ENCODE results near the gene HS3ST3B1.

Gene HS3ST3B1

DNA sequence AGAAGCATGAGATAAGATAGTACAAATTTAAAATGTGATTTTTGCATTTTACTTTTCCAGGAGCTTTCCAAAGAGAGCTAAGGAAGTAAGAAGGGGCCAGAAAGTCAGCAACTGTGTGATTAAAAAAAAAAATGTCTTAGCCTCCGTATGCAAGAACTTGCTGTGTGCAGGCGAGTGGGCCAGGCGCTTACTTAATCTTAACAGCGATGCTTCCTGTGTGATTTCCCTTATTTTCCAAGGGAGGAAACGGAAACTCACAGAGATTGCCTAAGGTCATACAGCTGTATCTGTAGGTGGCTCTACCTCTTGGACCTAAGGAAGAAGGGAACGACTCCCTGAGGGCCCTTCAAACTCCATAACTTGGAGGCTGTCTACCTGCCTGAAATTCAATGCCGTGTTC, 11.1 kb downstream of the HS3ST3B1 start:
- no peak for DNase-seq (ENCODE audit: extremely low read depth, low read depth)
- no peak overlapping the region for H3K4me3 ChIP-seq (replicated peaks; ENCODE audit: low read depth, low read length)
- TF ChIP-seq, protein P1, sequence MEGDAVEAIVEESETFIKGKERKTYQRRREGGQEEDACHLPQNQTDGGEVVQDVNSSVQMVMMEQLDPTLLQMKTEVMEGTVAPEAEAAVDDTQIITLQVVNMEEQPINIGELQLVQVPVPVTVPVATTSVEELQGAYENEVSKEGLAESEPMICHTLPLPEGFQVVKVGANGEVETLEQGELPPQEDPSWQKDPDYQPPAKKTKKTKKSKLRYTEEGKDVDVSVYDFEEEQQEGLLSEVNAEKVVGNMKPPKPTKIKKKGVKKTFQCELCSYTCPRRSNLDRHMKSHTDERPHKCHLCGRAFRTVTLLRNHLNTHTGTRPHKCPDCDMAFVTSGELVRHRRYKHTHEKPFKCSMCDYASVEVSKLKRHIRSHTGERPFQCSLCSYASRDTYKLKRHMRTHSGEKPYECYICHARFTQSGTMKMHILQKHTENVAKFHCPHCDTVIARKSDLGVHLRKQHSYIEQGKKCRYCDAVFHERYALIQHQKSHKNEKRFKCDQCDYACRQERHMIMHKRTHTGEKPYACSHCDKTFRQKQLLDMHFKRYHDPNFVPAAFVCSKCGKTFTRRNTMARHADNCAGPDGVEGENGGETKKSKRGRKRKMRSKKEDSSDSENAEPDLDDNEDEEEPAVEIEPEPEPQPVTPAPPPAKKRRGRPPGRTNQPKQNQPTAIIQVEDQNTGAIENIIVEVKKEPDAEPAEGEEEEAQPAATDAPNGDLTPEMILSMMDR (IDR thresholded peaks at IDR 0.05; ENCODE audit: low read depth, low read length, missing control alignments) = no peak

DNA sequence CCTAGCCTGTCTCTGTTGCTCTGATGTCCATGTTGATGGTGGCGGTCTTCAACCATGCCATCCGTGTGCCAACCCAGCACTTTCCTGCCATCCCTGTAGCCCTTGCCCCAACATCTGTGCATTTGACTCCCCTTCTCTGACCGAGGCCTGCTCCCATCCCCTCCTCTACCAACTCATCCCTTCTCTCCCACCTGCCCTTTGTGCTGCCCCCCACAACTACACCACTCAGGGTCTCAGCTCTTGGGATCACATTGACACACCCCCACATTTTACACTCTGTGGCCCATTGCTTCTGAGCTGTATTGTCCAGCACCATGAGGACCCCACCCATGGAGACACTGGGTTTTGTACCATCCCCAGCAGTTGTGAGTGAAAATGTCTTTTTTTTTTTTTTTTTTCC, 11.6 kb downstream of the HS3ST3B1 start:
- no peak for DNase-seq (ENCODE audit: extremely low read depth, low read depth)
- TF ChIP-seq, protein P1 (IDR thresholded peaks at IDR 0.05; ENCODE audit: low read depth, low read length, missing control alignments) = no peak

DNA sequence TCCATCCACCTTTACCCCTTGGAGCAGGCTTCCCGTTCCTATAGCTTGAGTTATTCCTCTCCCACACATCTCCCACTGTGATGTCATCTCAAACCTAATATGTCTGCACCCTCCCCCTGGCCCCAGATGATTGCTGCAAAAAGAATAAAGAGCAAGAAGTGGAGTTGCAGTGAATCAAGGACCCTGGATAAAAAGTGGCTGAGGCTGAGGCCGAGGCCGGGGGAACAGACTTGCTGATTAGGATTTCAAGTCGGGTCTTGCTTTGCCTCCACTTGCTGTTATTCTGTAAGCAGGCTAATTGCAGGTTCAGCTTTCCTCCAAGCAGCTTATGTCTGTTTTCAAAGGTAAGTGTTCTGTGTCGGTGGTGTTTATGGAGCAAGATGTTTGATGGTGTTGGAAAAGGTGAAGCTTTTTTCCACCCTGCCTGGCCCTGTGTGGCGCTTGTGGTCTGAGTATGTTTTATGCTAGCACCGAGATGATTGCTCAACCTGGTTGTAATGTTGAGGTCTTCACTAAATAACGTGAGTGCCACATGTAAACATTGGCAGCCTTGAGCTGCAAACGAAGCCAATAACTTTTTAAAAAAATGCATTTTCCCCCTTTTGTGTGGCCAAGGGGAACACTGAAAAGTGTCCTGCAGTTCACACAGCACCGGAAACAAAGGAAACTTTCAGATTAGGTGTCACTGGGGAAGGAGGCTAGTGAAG, 15.4 kb downstream of the HS3ST3B1 start:
- DNase-seq (ENCODE audit: extremely low read depth, low read depth) = no peak
- TF ChIP-seq, protein P1 (IDR thresholded peaks at IDR 0.05; ENCODE audit: low read depth, low read length, missing control alignments) = no peak
- no peak overlapping the region for H3K4me3 ChIP-seq (replicated peaks; ENCODE audit: low read depth, low read length)

More for the DNA sequence above, 11.6 kb downstream of the HS3ST3B1 start:
- no peak overlapping the region for H3K4me3 ChIP-seq (replicated peaks; ENCODE audit: low read depth, low read length)

DNA sequence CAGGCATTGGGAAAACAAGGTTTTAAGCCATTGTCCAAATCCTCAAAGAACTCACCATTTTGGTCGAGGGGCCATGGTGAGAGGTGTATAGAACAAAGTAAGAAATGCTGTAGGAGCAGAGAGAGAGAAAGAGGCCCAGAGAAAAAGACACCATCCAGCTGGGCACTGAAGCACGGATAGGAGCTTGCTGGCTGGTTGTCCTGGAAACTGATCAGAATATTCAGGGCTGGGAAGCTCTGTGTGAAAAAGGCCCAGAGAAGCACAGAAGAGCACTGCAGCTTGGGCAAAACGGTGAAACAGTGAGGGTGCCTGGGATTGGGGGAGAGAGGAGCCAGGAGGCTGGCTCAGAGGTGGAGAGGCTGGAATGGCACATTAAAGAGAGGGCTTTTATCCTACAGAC, 16.5 kb downstream of the HS3ST3B1 start:
- H3K4me3 ChIP-seq (replicated peaks; ENCODE audit: low read depth, low read length) = no peak overlapping the region
- DNase-seq (ENCODE audit: extremely low read depth, low read depth) = no peak
- TF ChIP-seq, protein P1 (IDR thresholded peaks at IDR 0.05; ENCODE audit: low read depth, low read length, missing control alignments) = no peak

DNA sequence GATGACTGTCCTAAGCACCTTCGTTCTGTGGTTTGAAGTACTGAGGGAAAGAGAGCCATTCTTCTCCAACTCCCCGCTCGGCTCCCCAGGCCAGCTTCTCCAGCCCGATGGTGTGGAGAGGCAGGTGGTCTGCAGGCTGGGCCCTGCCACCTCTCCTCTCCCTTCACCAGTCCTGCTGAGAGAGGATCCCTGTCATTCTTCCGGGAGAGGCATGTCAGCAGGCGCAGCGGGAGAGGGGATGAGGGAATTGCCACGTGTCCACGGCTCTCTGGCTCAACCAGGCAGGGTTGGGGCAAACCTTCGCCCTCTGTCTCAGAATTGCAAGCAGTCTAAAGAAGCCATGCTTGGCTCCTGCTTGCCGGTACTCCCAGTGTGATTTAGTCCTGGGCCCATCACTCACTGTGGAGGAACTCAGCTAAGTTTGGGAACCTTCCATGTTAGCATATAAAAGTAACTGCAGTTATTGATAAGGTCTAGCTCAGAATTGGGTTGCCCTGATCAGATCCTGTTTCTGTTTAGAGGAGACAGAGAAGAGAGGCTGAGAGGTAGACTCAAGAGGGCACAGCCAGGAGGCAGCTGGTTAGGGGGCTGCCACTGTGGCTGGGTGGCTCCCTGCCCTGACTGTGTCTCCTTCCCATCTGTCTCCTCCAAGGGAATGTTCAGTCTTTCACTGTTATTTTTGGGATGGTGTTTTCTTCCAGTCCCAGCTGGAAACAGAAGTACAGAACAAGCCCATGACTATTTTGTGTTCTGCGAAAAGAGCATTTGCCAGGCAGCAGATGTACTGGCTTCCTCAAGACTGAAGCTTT, 17.4 kb downstream of the HS3ST3B1 start:
- no peak for DNase-seq (ENCODE audit: extremely low read depth, low read depth)
- TF ChIP-seq, protein P1 (IDR thresholded peaks at IDR 0.05; ENCODE audit: low read depth, low read length, missing control alignments) = no peak
- no peak overlapping the region for H3K4me3 ChIP-seq (replicated peaks; ENCODE audit: low read depth, low read length)

DNA sequence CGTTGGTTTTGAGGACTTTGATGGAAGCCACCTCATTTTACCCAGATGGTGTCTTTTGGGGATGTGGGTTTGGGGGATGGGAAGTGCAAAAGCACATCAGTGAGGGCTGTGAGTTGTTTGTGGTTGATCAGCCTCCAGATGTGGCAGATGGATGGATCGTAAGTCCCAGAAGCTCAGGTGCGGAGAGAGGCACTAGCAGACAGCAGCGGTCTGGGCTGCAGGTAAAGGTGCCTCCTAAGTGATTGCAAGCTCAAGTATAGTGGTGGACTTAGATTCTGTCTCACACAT, 18.0 kb downstream of the HS3ST3B1 start:
- no peak overlapping the region for H3K4me3 ChIP-seq (replicated peaks; ENCODE audit: low read depth, low read length)
- TF ChIP-seq, protein P1 (IDR thresholded peaks at IDR 0.05; ENCODE audit: low read depth, low read length, missing control alignments) = no peak
- DNase-seq (ENCODE audit: extremely low read depth, low read depth) = no peak
